ENCODE measurements around the gene CRYAB.

Gene CRYAB

GRCh38 chr11:111860257-111860656 is 51.3 kb downstream of the CRYAB start:
- Histone ChIP-seq H3K9ac (ENCODE audit: low read depth, low read length) (no peak overlapping the region), H3K36me3 (ENCODE audit: insufficient read depth, low read length) (peaks cover 2% of the 10 kb centered on the region; the same call in 1 of the 2 replicates), H3K4me1 (ENCODE audit: insufficient read depth, low read length) (no peaks in the 10 kb centered on the region), H3K9me3 (ENCODE audit: control insufficient read depth, insufficient read depth, low read length) (no peaks in the 10 kb centered on the region)

All from ES-I3 (cell line).